Nephron progenitor cell (in vitro differentiated cells): Measurements from ENCODE around the gene KRT86.

Experiments
- DNase-seq: peaks from one replicate; pipeline ENCODE4 v3.0.0; 2021
- H3K27ac Mint-ChIP-seq: 2 replicates; pipeline ENCODE4 v1.8.0; 2021; ENCODE audit warnings: mild to moderate bottlenecking, moderate library complexity, mixed read lengths
- H3K27me3 Mint-ChIP-seq: 2 replicates; pipeline ENCODE4 v1.8.0; 2021; ENCODE audit warnings: mild to moderate bottlenecking, low read depth, mixed read lengths; ENCODE audit not compliant: poor library complexity
- H3K36me3 Mint-ChIP-seq: 2 replicates; pipeline ENCODE4 v1.8.0; 2021; ENCODE audit warnings: low read depth, mixed read lengths
- H3K4me1 Mint-ChIP-seq: 2 replicates; pipeline ENCODE4 v1.8.0; 2021; ENCODE audit warnings: mixed read lengths
- H3K4me3 Mint-ChIP-seq: 2 replicates; pipeline ENCODE4 v1.8.0; 2021; ENCODE audit warnings: mild to moderate bottlenecking, moderate library complexity, mixed read lengths
- H3K9me3 Mint-ChIP-seq: 2 replicates; pipeline ENCODE4 v1.8.0; 2021; ENCODE audit warnings: mild to moderate bottlenecking, moderate library complexity, mixed read lengths
- CTCF ChIP-seq: fragments of 200-600 bp; sonication (generic); IDR thresholded peaks from 2 replicates; pipeline ENCODE4 v1.5.0; 2021; ENCODE audit warnings: antibody characterized with exemption

Gene KRT86

GRCh38 chr12:52356031-52356761 is 81.8 kb downstream of the KRT86 start:
- no peaks in the 10 kb centered on the region for H3K9me3 Mint-ChIP-seq
- no peaks in the 10 kb centered on the region for H3K4me1 Mint-ChIP-seq
- no peaks in the 10 kb centered on the region for H3K36me3 Mint-ChIP-seq
- H3K27me3 Mint-ChIP-seq: peaks cover 21% of the 10 kb centered on the region
- no peak for DNase-seq
- no peak overlapping the region for H3K27ac Mint-ChIP-seq
- H3K4me3 Mint-ChIP-seq: no peak overlapping the region
- no peak for TF ChIP-seq CTCF

GRCh38 chr12:52356762-52357580 is 82.5 kb downstream of the KRT86 start:
- H3K27me3 Mint-ChIP-seq: peaks cover 18% of the 10 kb centered on the region
- DNase-seq: no peak
- no peaks in the 10 kb centered on the region for H3K36me3 Mint-ChIP-seq
- no peaks in the 10 kb centered on the region for H3K9me3 Mint-ChIP-seq
- no peaks in the 10 kb centered on the region for H3K4me1 Mint-ChIP-seq
- no peak for TF ChIP-seq CTCF
- no peak overlapping the region for H3K27ac Mint-ChIP-seq
- H3K4me3 Mint-ChIP-seq: no peak overlapping the region
